ENCODE results near the gene PHC2.

Gene PHC2

DNA sequence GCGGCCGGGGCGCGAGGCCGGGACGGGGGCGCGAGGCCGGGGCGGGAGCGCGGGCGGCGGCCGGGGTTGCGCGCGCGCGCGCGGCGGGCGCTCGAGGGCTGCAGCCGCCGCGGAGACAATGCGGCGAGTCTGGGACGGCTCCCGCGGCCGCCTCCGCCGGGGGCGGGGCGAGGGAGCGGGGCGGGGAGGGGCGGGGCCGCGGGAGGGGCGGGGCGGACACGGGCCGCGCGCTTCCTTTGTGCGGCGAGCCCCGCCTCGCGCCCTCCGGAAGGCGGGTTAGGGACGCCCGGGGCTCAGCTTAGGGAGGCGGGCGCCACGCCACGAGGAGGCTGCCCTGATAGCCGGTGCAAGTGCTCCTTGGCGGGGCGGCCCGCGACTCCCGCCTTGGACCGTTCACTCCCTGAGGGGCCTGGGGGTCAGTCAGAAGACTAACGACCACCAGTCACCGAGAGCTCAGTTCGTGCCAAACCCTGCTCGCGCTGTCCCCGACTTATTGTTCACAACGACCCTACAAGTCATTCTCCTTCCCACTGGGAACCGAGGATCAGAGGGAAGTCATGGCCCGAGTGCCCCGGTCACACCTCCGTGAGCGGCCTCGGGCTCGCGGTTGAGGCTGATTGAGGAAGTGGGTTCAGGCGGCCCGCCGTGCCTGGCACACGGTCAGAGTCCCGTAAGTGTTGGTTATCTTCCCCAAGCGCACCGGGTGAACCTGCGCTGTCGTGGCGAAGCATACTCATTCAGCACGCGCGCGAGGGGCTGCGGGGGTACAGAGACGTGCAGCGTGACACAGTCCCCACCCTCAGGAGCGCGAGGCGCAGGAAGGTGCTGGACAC is 80.9 kb downstream of the PHC2 start (continued):
- TF ChIP-seq, protein P1, sequence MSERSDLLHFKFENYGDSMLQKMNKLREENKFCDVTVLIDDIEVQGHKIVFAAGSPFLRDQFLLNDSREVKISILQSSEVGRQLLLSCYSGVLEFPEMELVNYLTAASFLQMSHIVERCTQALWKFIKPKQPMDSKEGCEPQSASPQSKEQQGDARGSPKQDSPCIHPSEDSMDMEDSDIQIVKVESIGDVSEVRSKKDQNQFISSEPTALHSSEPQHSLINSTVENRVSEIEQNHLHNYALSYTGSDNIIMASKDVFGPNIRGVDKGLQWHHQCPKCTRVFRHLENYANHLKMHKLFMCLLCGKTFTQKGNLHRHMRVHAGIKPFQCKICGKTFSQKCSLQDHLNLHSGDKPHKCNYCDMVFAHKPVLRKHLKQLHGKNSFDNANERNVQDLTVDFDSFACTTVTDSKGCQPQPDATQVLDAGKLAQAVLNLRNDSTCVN (tag by site-specific recombination; optimal IDR thresholded peaks at IDR 0.05), result peak; percentile 88
- TF ChIP-seq ZNF239 (tag by site-specific recombination; IDR thresholded peaks at IDR 0.05) (no peak), ZNF114 (tag by site-specific recombination; IDR thresholded peaks at IDR 0.05) (no peak), KLF8 (tag by site-specific recombination; IDR thresholded peaks at IDR 0.05) (peak; percentile 81), ZNF76 (tag by site-specific recombination; IDR thresholded peaks at IDR 0.05; ENCODE audit: borderline replicate concordance, low read depth) (peak; percentile 52; the same call in 1 of the 2 replicates), REPIN1 (tag by site-specific recombination; IDR thresholded peaks at IDR 0.05; ENCODE audit: low read depth) (0 out of 2 replicates have a peak, but pooled peaks have one; percentile 76), ZNF600 (tag by site-specific recombination; IDR thresholded peaks at IDR 0.05) (peak; percentile 79; the same call in 1 of the 2 replicates), ZFHX2 (tag by site-specific recombination; conservative IDR thresholded peaks at IDR 0.05) (0 out of 2 replicates have a peak, but pooled peaks have one; percentile 16), GLI4 (tag by site-specific recombination; IDR thresholded peaks at IDR 0.05) (no peak), GLI2 (tag by site-specific recombination; IDR thresholded peaks at IDR 0.05; ENCODE audit: borderline replicate concordance, low read depth) (no peak), HOXD13 (CRISPR knock-in tag; IDR thresholded peaks at IDR 0.05; ENCODE audit: borderline replicate concordance) (no peak), GFI1B (tag by site-specific recombination; IDR thresholded peaks at IDR 0.05) (no peak), ZNF221 (tag by site-specific recombination; IDR thresholded peaks at IDR 0.05; ENCODE audit: borderline replicate concordance) (no peak), ZNF324 (tag by site-specific recombination; IDR thresholded peaks at IDR 0.05) (no peak), SALL2 (tag by site-specific recombination; IDR thresholded peaks at IDR 0.05; ENCODE audit: borderline replicate concordance) (no peak), ZNF37A (tag by site-specific recombination; IDR thresholded peaks at IDR 0.05) (no peak), ZBTB17 (tag by site-specific recombination; IDR thresholded peaks at IDR 0.05) (peak; percentile 77), KLF10 (tag by site-specific recombination; IDR thresholded peaks at IDR 0.05) (peak; percentile 63), ZNF354C (tag by site-specific recombination; IDR thresholded peaks at IDR 0.05; ENCODE audit: borderline replicate concordance, low read depth) (no peak), KLF16 (tag by site-specific recombination; IDR thresholded peaks at IDR 0.05) (no peak), ZNF10 (tag by site-specific recombination; IDR thresholded peaks at IDR 0.05) (no peak), ZNF555 (tag by site-specific recombination; conservative IDR thresholded peaks at IDR 0.05) (no peak)
- TF ChIP-seq, protein P2, sequence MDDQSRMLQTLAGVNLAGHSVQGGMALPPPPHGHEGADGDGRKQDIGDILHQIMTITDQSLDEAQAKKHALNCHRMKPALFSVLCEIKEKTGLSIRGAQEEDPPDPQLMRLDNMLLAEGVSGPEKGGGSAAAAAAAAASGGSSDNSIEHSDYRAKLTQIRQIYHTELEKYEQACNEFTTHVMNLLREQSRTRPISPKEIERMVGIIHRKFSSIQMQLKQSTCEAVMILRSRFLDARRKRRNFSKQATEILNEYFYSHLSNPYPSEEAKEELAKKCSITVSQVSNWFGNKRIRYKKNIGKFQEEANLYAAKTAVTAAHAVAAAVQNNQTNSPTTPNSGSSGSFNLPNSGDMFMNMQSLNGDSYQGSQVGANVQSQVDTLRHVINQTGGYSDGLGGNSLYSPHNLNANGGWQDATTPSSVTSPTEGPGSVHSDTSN (CRISPR knock-in tag; IDR thresholded peaks at IDR 0.05), result no peak
- TF ChIP-seq, protein P3, sequence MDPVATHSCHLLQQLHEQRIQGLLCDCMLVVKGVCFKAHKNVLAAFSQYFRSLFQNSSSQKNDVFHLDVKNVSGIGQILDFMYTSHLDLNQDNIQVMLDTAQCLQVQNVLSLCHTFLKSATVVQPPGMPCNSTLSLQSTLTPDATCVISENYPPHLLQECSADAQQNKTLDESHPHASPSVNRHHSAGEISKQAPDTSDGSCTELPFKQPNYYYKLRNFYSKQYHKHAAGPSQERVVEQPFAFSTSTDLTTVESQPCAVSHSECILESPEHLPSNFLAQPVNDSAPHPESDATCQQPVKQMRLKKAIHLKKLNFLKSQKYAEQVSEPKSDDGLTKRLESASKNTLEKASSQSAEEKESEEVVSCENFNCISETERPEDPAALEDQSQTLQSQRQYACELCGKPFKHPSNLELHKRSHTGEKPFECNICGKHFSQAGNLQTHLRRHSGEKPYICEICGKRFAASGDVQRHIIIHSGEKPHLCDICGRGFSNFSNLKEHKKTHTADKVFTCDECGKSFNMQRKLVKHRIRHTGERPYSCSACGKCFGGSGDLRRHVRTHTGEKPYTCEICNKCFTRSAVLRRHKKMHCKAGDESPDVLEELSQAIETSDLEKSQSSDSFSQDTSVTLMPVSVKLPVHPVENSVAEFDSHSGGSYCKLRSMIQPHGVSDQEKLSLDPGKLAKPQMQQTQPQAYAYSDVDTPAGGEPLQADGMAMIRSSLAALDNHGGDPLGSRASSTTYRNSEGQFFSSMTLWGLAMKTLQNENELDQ (tag by site-specific recombination; IDR thresholded peaks at IDR 0.05; ENCODE audit: low read depth), result no peak
- TF ChIP-seq, protein P4, sequence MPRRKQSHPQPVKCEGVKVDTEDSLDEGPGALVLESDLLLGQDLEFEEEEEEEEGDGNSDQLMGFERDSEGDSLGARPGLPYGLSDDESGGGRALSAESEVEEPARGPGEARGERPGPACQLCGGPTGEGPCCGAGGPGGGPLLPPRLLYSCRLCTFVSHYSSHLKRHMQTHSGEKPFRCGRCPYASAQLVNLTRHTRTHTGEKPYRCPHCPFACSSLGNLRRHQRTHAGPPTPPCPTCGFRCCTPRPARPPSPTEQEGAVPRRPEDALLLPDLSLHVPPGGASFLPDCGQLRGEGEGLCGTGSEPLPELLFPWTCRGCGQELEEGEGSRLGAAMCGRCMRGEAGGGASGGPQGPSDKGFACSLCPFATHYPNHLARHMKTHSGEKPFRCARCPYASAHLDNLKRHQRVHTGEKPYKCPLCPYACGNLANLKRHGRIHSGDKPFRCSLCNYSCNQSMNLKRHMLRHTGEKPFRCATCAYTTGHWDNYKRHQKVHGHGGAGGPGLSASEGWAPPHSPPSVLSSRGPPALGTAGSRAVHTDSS (tag by site-specific recombination; IDR thresholded peaks at IDR 0.05), result no peak
- TF ChIP-seq, protein P5, sequence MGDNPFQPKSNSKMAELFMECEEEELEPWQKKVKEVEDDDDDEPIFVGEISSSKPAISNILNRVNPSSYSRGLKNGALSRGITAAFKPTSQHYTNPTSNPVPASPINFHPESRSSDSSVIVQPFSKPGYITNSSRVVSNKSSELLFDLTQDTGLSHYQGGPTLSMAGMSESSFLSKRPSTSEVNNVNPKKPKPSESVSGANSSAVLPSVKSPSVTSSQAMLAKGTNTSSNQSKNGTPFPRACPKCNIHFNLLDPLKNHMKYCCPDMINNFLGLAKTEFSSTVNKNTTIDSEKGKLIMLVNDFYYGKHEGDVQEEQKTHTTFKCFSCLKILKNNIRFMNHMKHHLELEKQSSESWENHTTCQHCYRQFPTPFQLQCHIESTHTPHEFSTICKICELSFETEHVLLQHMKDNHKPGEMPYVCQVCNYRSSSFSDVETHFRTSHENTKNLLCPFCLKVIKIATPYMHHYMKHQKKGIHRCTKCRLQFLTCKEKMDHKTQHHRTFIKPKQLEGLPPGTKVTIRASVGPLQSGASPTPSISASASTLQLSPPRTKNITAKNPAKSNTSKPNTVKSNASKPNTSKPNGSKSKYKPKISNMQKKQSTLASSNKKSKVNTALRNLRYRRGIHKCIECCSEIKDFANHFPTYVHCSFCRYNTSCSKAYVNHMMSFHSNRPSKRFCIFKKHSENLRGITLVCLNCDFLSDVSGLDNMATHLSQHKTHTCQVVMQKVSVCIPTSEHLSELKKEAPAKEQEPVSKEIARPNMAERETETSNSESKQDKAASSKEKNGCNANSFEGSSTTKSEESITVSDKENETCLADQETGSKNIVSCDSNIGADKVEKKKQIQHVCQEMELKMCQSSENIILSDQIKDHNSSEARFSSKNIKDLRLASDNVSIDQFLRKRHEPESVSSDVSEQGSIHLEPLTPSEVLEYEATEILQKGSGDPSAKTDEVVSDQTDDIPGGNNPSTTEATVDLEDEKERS (tag by site-specific recombination; IDR thresholded peaks at IDR 0.05), result no peak
